HG03159 (cell line): ENCODE data around the gene LRRC38.

Experiments used
- ATAC-seq: cut with Tn5 transposase; IDR thresholded peaks from one replicate; pipeline ENCODE4 v1.9.1; 2021; ENCODE audit warnings: mild to moderate bottlenecking, moderate library complexity; ENCODE audit not compliant: unreplicated experiment

Gene LRRC38

DNA sequence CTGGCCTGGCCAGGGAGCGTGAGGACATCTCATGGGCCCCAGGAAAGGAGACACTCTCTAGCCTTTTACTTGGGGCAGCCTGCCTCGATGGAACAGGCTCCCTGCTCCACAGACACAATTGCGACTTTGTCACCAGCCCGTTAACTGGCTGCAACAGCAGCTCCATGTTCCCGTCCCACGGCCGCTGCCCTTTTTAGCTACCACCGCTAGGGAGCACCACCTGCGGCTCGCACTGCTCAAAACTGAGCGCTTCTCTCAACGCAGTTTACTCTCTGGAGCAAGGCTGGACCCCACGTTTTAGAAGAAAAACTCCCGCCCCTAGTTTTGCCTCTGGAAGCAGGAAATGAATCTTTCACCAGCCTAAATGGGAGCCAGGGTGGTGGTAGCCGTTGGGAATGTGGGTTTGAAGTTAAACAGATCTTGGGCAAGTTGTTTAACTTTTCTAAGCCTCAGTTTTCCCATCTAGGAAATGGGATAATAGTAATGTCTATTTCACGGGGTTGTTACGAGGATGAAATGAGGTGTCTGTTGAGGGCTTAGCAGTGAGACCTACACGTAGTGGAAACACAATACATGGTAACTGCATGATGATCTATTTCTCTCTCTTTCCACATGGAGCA is 3.5 kb upstream of the LRRC38 start:
- ATAC-seq, result no peak

DNA sequence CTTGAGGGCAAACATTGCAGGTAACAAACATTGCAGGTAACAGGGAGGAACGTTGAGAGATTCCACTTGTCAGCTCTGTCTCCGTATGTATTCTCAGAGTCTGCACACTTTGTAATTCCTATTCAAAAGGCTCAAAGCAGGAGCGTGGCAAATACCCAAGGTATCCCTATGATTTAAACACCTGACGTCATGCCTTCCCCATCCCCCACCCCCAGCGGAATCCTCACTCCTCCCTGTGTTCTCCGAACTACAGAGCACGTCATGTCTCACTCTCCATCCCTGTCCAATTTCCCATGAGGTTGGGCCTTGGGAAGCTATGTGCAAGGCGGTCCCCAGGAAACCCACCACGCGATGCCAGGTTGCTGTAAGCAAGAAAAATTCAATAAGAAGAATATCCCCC is 2.8 kb upstream of the LRRC38 start:
- no peak for ATAC-seq

DNA sequence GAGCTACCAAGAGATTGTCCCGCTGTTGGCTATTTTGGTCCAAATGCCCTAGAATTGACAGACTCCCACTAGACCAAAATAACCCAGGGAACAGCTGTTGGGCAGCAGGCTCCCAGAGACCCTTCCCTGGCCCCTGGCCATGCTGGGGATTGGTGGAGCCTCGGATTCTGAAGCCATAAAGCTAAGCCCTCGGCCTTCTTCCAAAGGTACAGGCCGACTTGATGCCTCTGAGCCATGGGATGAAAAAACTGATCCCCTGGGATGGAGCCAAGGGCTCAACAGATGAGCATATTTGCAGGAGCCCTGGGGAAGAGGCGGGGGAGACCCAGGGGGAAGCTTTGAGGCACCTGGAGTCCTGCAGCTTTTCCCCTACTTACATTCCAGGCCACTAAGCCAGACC is 1.0 kb upstream of the LRRC38 start:
- ATAC-seq, result no peak

DNA sequence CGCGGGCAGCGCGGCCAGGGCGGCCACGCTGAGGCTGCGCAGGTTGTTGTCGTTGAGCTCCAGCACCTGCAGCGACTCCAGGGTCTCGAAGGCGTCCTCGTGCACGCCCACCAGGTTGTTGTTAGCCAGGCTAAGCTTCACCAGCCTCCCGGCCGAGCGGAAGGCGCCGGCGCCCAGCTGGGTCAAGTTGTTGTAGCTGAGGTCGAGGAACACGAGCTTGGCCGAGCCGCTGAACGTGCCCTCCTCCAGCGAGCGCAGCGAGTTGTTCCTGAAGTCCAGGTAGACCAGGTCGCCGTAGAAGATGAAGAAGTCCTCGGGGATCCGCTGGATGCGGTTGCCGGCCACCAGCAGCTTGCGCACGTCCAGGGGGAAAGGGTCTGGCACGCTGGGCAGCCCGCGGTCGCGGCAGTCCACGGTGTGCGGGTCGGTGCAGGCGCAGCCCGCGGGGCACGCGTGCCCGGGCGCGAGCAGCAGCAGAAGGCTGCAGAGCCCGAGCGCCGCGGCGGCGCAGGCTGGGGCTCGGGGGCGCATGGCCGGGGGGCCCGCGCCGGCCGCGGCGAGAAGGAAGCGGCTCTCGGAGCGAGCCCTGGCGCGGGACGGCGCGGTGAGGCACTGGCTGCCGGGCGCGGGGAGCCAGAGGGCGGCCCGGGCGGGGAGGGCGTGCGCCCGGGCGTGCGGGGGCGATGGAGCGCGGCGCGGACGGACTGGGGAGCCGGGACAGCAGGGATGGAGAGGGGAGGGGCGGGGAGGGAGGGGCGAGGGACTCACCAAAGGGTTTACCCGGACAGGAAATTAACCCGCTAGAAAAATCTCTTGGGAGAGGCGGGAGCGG is 524 bp downstream of the LRRC38 start:
- no peak for ATAC-seq

DNA sequence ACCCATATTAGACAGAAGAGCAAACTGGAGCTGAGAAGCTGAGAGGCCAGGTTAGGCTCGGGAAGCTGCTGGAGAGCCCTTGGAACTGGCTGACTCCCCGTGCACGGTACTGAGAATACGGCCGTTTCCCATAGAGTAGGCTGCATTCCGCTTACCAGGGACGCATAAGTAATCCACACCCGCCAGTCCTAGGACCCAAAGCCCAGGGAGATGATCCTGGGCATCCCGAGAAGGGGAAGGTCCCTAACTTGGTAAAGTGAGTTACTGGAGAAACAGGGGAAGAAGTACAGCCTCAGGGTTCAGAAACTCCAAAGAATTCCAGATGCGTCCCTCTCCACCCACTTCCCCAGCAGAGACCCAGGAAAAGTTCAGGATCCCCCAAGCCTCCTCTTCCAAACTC is 1.3 kb downstream of the LRRC38 start:
- ATAC-seq, result no peak

DNA sequence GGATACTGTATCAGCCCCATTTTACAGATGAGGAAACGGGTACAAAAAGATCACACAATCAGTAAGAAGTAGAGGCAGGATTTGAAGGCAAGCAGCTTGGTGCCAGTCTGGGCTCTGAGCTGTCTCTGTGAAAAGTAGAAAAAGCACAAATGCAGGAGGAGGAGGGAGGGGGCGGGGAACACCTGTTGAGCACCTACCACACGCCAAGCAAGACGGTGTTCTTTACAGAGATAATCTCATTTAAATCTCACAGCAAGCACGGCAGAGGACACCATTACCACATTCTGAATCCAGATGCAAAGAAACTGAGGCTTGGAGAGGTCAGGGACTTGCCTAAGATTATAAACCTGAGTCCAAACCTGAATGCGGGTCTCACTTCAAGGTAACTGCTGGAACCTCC is 3.3 kb downstream of the LRRC38 start:
- ATAC-seq, result no peak

DNA sequence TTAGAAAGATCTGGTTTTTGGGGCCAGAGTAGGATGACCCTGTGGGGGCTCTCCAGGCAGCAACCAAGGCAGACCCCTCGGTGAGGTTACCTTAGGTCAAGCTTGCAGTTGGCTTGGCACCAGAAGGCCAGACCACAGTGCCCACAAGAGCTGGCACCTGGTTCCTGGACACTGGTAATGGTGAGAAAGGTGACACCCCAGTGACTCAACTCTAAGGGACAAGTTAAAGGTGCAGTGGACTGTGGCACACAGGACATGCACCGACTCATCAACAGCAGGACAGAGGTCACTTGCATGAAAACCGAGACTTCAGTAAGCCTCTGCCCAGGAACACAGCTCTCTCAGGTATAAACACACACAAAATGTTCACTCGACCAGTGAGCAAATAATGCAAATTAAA is 6.7 kb downstream of the LRRC38 start:
- ATAC-seq, result no peak

DNA sequence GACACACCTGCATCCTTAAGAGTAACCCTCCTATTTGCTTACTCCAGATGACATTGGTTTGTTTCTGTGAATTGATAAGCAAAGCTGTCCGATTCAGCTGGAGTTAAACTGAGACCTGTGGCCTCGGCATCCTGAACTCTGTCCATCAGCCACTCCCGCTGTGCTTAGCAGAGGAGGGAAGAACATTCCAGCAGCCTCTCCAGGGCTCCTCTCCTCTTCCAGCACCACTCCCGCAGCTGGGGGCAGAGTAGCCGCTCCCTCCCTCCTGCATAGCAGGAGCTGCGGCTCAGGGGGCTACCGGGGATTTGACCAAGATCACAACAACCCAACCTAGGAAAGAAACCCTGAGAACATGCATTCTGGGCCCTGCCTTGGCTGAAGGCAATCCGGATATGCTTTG is 8.8 kb downstream of the LRRC38 start:
- ATAC-seq, result no peak

DNA sequence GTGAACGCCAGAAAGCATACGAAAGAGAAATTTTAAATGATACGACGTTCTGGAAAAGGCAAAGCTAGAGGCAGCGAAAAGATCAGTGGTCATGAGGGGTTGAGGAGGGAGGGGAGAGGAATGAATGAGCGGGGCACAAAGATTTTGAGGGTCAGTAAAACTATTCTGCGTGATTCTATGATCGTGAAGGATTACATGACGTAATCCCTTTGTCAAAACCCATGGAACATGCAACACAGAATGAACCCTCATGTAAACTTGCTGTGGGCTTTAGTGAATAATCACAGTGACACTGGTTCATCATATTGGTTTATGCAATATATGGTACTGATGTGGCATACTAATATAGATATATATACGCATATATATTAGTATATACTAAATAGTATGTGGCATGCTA is 13.0 kb downstream of the LRRC38 start:
- no peak for ATAC-seq

DNA sequence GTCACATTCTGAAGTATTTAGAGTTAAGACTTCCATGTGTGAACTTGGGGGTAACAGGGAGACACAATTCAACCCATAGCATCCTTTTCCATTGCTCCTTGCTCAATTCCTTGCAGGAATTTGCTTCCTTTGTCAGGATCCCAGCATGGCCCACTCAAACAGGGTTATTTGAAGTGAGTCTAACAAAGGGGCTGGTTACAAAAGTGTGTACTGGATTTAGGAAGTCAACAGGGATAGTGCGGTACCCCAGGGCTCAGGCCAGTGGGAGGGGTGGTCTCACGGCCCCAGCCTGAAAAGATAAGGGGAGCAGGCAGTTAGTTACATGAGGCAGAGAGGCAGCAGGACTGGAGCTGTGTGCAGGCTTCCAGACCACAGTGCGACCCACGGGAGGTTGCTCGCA is 14.4 kb downstream of the LRRC38 start:
- ATAC-seq, result no peak

DNA sequence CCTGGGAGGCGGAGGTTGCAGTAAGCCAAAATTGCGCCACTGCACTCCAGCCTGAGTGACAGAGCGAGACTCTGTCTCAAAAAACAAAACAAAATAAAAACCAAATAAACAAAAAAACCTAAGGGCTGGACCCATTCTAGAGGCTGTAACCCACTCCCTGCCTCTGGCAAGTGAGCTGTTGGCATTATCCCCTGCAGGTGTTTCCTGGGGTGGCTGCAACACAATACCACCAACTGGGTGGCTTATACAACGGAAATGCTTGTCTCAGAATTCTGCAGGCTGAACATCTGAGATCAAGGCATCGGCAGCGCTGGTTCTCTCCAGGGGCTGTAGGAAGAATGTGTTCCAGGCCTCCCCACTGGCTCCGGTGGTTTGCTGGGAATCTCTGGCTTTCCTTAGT is 15.2 kb downstream of the LRRC38 start:
- no peak for ATAC-seq

DNA sequence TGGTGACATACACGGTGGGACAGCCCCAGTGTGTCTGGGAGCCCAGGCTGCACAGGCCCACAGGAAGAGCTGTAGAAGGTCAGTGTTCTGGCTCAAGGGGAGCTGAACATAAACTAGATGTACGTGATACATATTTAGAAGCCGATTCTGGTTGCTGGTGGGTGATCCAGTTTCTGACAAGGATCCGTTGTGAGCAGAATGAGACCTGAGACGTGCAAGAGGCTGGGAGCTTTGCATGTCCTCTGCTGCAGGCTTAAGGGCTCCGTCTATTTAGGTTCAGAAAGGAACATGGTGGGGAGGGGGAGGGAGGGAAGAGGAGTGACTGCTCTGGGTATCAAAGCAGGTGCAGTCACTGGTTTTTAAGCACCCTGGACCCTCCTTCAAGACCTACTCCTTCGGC is 18.6 kb downstream of the LRRC38 start:
- no peak for ATAC-seq

DNA sequence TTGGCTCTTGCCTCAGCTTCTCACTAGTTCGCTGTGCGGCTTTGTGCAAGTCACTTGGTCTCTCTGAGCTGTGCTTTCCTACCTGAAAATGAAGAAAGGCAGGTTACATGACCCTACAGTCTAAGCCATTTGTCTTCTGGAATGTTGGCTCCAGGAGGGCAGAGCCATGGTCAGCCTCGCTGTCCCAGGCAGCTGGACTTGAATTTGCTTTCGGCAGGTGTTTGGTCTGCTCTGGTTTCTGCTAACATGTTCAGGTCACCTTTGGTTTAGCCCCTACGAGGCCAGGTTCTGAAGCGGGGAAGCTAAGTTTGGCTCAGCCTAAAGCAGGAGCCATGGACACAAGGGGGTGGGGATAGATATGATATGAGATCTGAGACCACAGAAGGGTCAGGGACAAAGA is 19.1 kb downstream of the LRRC38 start:
- ATAC-seq, result no peak

DNA sequence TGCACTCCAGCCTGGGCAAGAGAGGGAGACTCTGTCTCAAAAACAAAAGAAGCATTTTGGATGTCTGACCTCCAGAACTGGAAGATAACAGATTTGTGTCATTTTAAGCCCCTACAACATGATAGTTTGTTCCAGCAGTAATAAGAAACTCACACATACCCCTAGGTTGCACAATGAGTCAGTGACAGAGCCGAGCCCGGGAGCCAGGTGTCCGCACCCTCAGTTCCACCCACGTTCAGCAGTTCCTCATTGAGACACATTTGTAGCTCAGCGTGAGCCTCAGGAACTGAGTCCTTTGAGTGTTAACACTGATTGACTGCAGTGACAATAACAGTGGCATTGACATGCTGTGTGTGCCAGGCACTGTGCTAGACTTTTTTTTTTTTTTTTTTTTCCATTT is 19.8 kb downstream of the LRRC38 start:
- no peak for ATAC-seq

DNA sequence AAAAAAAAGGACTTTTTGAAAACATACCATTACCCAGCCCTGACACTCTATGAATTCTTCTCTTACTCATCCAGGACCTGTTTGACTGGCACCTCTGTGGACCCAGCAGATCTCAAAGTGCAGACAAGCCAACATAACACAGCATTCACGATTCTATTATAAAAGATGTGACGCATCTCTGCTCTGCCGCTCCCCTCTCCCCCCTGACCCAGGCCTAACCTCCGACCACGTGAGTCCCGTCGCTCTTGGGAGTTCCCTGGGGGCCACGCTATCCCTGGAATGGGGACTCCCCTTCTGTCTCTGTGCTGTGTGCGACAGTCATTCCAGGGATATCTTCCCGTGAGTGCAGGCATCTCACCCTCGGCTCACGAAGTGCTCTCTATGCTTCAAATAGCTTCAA is 21.1 kb downstream of the LRRC38 start:
- no peak for ATAC-seq

DNA sequence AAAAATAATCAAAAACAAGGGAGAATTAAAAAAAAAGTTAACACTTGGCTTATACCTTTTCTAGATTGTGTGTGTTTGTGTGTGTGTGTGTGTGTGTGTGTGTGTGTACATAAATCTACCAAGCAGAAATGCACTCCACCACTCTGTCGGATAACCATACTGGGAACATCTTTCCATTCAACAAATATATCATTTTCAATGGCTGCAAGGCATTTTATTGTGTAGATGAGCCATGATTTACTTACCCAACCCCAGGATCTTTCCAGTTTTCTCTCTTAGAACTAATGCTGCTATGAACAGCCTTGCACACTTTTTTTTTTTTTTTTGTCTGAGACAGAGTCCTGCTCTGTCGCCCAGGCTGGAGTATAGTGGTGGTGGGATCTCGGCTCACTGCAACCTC is 25.8 kb downstream of the LRRC38 start:
- no peak for ATAC-seq

DNA sequence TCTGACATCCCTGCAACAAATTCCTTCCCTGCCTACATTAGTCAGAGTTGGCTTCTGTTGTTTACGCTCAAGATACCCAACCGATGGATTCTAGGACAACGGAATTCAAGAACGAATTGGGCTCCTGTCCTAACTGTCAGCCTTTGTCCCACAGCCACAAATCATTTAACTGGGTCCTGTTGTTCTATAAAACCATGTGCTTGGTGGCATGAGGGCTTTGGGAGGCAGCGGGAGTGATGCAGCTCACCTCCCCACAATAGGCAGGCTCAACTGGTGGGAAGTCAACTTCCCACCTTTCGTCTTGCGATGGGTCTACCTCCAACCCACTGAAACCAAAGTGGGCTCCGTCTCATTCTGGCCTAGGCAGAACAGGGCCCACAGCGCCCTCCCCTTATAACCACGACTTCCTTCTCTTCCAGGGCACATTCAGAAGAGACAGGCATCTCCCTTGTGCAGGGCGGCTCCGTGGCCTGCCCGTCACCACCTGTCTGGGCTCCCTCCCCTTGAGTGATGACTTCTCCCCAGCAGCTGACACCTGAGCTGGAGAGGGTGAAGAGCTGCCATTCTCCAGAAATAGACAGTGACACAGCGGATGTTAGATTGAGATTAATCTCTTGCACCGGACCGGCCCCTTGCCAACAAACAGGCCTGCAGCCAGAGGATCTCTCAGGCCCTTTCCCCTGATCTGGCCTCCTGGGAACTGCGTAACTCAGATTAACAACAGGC is 26.5 kb downstream of the LRRC38 start:
- no peak for ATAC-seq

DNA sequence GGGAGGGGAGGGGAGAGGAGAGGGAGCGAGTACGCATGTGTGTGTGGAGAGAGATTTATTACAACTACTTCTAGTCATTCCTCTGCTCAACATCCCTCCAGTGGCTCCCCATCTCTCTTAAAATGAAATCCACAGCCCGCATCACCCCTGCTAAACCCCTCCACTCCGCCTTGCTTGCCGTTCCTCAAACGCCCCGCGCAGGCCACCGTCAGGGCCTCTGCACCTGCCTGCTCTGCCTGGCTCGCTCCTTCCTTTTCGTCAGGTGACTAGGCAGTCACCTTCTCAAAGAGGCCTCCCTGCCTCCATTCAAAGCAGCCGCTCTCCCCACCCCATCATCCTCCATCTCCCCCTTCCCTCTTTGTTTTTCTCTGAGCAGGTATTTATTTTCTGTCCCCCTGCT is 29.9 kb downstream of the LRRC38 start:
- ATAC-seq, result no peak

DNA sequence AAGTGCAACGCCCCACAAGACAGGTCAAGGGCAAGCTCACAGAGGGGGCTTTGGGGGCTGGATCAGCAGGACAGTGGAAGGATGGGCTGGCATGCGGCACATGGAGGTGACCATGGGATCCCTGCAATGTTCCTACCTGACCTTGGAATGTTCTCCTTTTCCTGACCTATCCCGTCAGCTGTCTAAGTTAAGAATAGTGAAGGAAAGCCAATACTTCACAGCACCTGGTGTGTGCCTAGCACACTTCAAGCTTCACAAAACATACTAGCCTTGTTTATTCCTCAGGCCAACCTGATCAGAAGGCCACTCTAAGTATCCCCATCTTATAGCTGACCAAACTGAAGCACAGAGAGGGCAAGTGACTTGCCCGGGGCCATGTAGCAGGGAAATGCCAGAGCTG is 31.2 kb downstream of the LRRC38 start:
- ATAC-seq, result no peak

DNA sequence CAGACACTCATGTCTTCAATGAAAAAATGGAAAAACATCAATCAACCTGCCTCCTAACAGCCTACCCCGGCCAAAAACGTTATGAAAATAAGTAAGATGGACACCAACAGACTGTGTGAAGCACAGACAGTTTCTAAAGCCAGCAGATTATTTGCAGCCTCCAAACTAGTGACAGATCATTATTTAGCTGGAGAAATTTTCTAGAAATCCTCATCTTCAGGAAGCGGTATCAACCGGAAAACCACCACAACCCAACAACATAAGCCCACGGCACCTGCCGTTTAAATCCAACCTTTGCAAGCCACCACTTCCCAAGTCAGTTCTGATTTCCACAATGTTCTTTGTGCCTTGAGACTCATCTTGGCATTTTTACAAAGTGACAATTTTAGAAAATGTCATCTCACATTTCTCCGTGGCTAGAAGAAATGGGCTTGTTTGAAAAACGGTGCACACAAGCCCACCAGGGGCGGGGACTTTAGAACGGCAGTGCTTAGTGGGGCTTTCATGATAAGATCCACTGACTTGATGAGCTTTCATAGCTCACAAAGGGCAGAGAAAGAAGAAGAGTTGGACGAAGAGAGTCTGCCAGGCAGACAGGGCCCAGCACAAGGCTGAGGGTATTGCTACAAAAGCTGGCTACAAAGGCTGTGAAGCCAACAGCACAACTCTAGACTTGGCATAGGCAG is 34.5 kb downstream of the LRRC38 start:
- no peak for ATAC-seq

DNA sequence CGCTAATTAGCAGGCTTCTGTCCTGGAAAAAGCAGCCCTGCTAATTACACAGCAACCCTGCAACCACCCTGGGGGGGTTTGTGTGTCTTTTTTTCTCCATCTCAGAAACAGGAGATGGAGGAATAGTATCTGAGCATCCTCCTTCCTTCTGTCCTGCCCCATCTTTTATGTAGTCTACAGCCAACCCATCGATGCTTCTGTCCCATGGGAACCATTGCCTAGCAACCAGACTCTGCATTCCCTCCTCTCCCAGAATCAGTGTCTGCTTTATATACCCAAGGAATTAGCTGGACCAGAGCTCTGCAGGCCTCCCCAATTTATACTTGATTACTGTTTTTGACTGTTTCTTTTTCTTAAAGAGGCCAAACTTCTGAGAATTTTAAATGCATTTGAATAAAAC is 35.1 kb downstream of the LRRC38 start:
- ATAC-seq, result no peak

DNA sequence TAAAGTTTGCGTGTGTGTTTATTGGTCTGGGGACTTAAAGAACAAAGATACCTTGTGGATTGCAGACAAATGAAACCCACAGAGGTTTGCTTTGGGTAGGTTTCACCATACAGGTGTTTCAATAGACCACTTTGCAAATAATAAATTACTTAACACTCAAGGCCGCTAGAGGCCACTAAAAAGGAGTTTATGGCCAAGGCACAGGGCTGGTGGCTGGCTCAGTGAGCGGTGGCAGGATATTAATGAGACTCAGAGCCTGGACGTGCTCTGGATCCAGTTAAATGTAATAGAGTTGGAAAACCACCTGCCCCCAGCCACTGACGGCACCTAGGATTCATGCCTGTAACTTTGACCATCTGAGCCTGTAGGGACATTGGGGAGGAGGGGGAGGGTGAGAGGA is 44.5 kb downstream of the LRRC38 start:
- no peak for ATAC-seq
